GM23248 (cell line): ENCODE results near the gene THTPA. TPM values are rescaled to one million over a fixed set of nuclear protein-coding genes. Genes with fewer than 3 reads are reported as not detected.
"Not testable (repeated sequence)": the region's sequence is repeated elsewhere in the genome, so short reads cannot be mapped to it uniquely, and the experiment has no call there.

Source experiments
- DNase-seq: peaks from one replicate; pipeline ENCODE4 v3.0.0-alpha.2; 2015
- H2AFZ ChIP-seq: fragments of 200-600 bp; sonication (generic); 2 replicates; pipeline ENCODE4 v1.6.1; 2016; ENCODE audit warnings: antibody characterized with exemption
- H3F3A ChIP-seq: fragments of 200-600 bp; sonication (generic); 2 replicates; pipeline ENCODE4 v1.6.1; 2016; ENCODE audit warnings: mild to moderate bottlenecking, antibody characterized with exemption, mixed run types; ENCODE audit not compliant: insufficient read depth
- H3K27ac ChIP-seq: fragments of 200-600 bp; sonication (generic); 2 replicates; pipeline ENCODE4 v1.5.1; 2016; ENCODE audit warnings: mild to moderate bottlenecking
- H3K27me3 ChIP-seq: fragments of 200-600 bp; sonication (generic); replicated peaks from 2 replicates; pipeline ENCODE4 v1.6.1; 2016; ENCODE audit warnings: mild to moderate bottlenecking; ENCODE audit not compliant: insufficient read depth
- H3K36me3 ChIP-seq: fragments of 200-600 bp; sonication (generic); 2 replicates; pipeline ENCODE4 v1.6.1; 2016; ENCODE audit warnings: low read depth, mild to moderate bottlenecking
- H3K4me1 ChIP-seq: fragments of 200-600 bp; sonication (generic); 2 replicates; pipeline ENCODE4 v1.6.1; 2016; ENCODE audit warnings: mild to moderate bottlenecking; ENCODE audit not compliant: insufficient read depth
- H3K4me2 ChIP-seq: fragments of 200-600 bp; sonication (generic); one replicate; pipeline ENCODE4 v1.6.1; 2016; ENCODE audit warnings: mild to moderate bottlenecking; ENCODE audit not compliant: unreplicated experiment
- H3K4me3 ChIP-seq: fragments of 200-600 bp; sonication (generic); 2 replicates; pipeline ENCODE4 v1.5.1; 2016; ENCODE audit warnings: mild to moderate bottlenecking
- H3K79me2 ChIP-seq: fragments of 200-600 bp; sonication (generic); 2 replicates; pipeline ENCODE4 v1.6.1; 2016; ENCODE audit warnings: mild to moderate bottlenecking; ENCODE audit not compliant: insufficient read depth
- H3K9ac ChIP-seq: fragments of 200-600 bp; sonication (generic); 2 replicates; pipeline ENCODE4 v1.6.1; 2016; ENCODE audit warnings: mild to moderate bottlenecking
- H3K9me2 ChIP-seq: fragments of 200-600 bp; sonication (generic); 2 replicates; pipeline ENCODE4 v1.6.1; 2016; ENCODE audit warnings: mixed run types, mild to moderate bottlenecking, moderate library complexity; ENCODE audit not compliant: insufficient read depth
- H3K9me3 ChIP-seq: fragments of 200-600 bp; sonication (generic); one replicate; pipeline ENCODE4 v1.6.1; 2017; ENCODE audit warnings: low read depth
- H4K20me1 ChIP-seq: fragments of 200-600 bp; sonication (generic); 2 replicates; pipeline ENCODE4 v1.6.0; 2016; ENCODE audit not compliant: insufficient read depth
- EZH2 ChIP-seq: fragments of 200-600 bp; sonication (generic); IDR thresholded peaks from 2 replicates; pipeline ENCODE4 v1.6.1; 2018; ENCODE audit warnings: antibody characterized with exemption, mild to moderate bottlenecking; ENCODE audit not compliant: insufficient read depth, poor library complexity, severe bottlenecking
- EZH2phosphoT487 ChIP-seq: fragments of 200-600 bp; sonication (generic); IDR thresholded peaks from 2 replicates; pipeline ENCODE4 v1.6.1; 2018; ENCODE audit warnings: antibody characterized with exemption, moderate library complexity, mild to moderate bottlenecking, low read depth; ENCODE audit not compliant: insufficient read depth
- WGBS, 2 experiments: methylation state at CpG; one replicate each; pipeline ENCODE4 v1.1.6; 2015 to 2017; ENCODE audit warnings: low lambda C conversion rate in 2 of 2, low coverage in 1 of 2; ENCODE audit errors: missing lambda C conversion rate in 2 of 2; 5-methylcytosine and 5-hydroxymethylcytosine counted together
- in situ Hi-C: fragments of 300-500 bp; cut with MboI; formaldehyde crosslinking; loops from 2 replicates; pipeline ENCODE4 v1.15.0; 2020
- polyA plus RNA-seq: library from polyadenylated mRNA; unstranded; fragments of >200 nt; fragmentation: Nextera tagmentation; extraction: Ambion mirVana; gene quantifications from 2 replicates; pipeline ENCODE4 v1.2.1, GENCODE V29; 2016
- total RNA-seq: library from RNA; depleted of rRNA; stranded (reverse); fragments of >200 nt; shearing (Covaris generic); gene quantifications from 2 replicates; pipeline ENCODE4 v1.2.3, GENCODE V29; 2014

Gene THTPA
- total and polyA plus RNA-seq, 2 experiments from 2014 or later: 10.0 to 21.0 TPM

- H3K4me2 ChIP-seq: no peak overlapping the region
- H3K79me2 ChIP-seq: no peaks in the 10 kb centered on the region
- H3K27me3 ChIP-seq: no peaks in the 10 kb centered on the region
- in situ Hi-C loops: no loop called here
- whole genome bisulfite sequencing, 2 experiments: 87 to 97% methylated on average over 2 of the region's 2 CpGs
- H3K4me1 ChIP-seq: no peaks in the 10 kb centered on the region
- H3K4me3 ChIP-seq: no peak overlapping the region
- no peaks in the 10 kb centered on the region for H3F3A ChIP-seq
- H3K27ac ChIP-seq: no peak overlapping the region
- H2AFZ ChIP-seq: no peak overlapping the region
- no peaks in the 10 kb centered on the region for H3K9me3 ChIP-seq
- no peaks in the 10 kb centered on the region for H4K20me1 ChIP-seq
- TF ChIP-seq EZH2 (no peak), EZH2phosphoT487 (no peak)
- H3K9ac ChIP-seq: no peak overlapping the region
- H3K36me3 ChIP-seq: no peaks in the 10 kb centered on the region
- no peaks in the 10 kb centered on the region for H3K9me2 ChIP-seq
- DNase-seq: no peak
These were observed 19.6 kb upstream of the THTPA start for GRCh38 chr14:23536494-23536893.

- H3F3A ChIP-seq, H2AFZ ChIP-seq, in situ Hi-C loops, H3K36me3 ChIP-seq, H3K27ac ChIP-seq, H3K27me3 ChIP-seq, H4K20me1 ChIP-seq, H3K9me2 ChIP-seq, H3K4me1 ChIP-seq, H3K9ac ChIP-seq, H3K9me3 ChIP-seq, H3K79me2 ChIP-seq, H3K4me2 ChIP-seq, DNase-seq, H3K4me3 ChIP-seq: not testable (repeated sequence)
- WGBS, 2 experiments: 89 to 91% methylated on average over 6 of the region's 6 CpGs
These were observed 19.2 kb upstream of the THTPA start for GRCh38 chr14:23536906-23537305.

- no peak overlapping the region for H2AFZ ChIP-seq
- 56% methylated on average over 10 to 13 of the region's 13 CpGs for WGBS, 2 experiments
These were observed 18.6 kb upstream of the THTPA start for GRCh38 chr14:23537351-23538049.

GRCh38 chr14:23538050-23538718 is 17.9 kb upstream of the THTPA start:
- in situ Hi-C loops: no loop called here
- Histone ChIP-seq H3K9me3 (no peaks in the 10 kb centered on the region), H3F3A (no peaks in the 10 kb centered on the region), H3K4me1 (no peaks in the 10 kb centered on the region), H3K27me3 (no peaks in the 10 kb centered on the region), H3K9me2 (no peaks in the 10 kb centered on the region), H3K36me3 (no peaks in the 10 kb centered on the region), H3K27ac (no peak overlapping the region), H2AFZ (0 out of 2 replicates have a peak overlapping the region, but pooled peaks have one; percentile 65), H3K4me2 (no peak overlapping the region), H3K9ac (no peak overlapping the region), H4K20me1 (no peaks in the 10 kb centered on the region), H3K79me2 (no peaks in the 10 kb centered on the region), H3K4me3 (no peak overlapping the region)
- DNase-seq: no peak
- TF ChIP-seq EZH2phosphoT487 (no peak), EZH2 (no peak)
- WGBS, 2 experiments: 50 to 53% methylated on average over 10 of the region's 10 CpGs

More at GRCh38 chr14:23537351-23538049, 18.6 kb upstream of the THTPA start:
- no peak overlapping the region for H3K27ac ChIP-seq
- TF ChIP-seq EZH2 (no peak), EZH2phosphoT487 (no peak)
- in situ Hi-C loops: no loop called here
- H3F3A ChIP-seq: no peaks in the 10 kb centered on the region
- no peaks in the 10 kb centered on the region for H3K36me3 ChIP-seq
- H3K27me3 ChIP-seq: no peaks in the 10 kb centered on the region
- no peak overlapping the region for H3K9ac ChIP-seq
- H3K9me2 ChIP-seq: no peaks in the 10 kb centered on the region
- H3K9me3 ChIP-seq: no peaks in the 10 kb centered on the region
- H4K20me1 ChIP-seq: no peaks in the 10 kb centered on the region
- peak; percentile 33 for DNase-seq
- no peaks in the 10 kb centered on the region for H3K4me1 ChIP-seq
- no peaks in the 10 kb centered on the region for H3K79me2 ChIP-seq
- no peak overlapping the region for H3K4me3 ChIP-seq
- no peak overlapping the region for H3K4me2 ChIP-seq
